Fibroblast of lung (primary cell): ENCODE measurements around the gene CES5A. TPM values are rescaled to one million over a fixed set of nuclear protein-coding genes. Genes with fewer than 3 reads are reported as not detected.
"Not testable (repeated sequence)": the region's sequence is repeated elsewhere in the genome, so short reads cannot be mapped to it uniquely, and the experiment has no call there.

Experiments used
- DNase-seq, 2 donors: peaks; one replicate each; pipeline versions ENCODE4 v3.0.0 to v3.0.0-alpha.2; 2010; ENCODE audit warnings: low read depth in 2 of 2
- H2AFZ ChIP-seq: 2 replicates; pipeline ENCODE4 v1.5.1; 2012; ENCODE audit warnings: low read length, control low read depth, inconsistent platforms
- H3K27ac ChIP-seq: 2 replicates; pipeline ENCODE4 v1.5.1; 2011; ENCODE audit warnings: low read length, control low read depth; ENCODE audit not compliant: insufficient read depth
- H3K27me3 ChIP-seq: 2 replicates; pipeline ENCODE4 v1.5.1; 2011; ENCODE audit warnings: mild to moderate bottlenecking, low read length; ENCODE audit not compliant: control insufficient read depth, insufficient read depth
- H3K36me3 ChIP-seq: 2 replicates; pipeline ENCODE4 v1.5.1; 2011; ENCODE audit warnings: low read length; ENCODE audit not compliant: control insufficient read depth, insufficient read depth
- H3K4me1 ChIP-seq: 2 replicates; pipeline ENCODE4 v1.5.1; 2011; ENCODE audit warnings: low read length; ENCODE audit not compliant: control insufficient read depth, insufficient read depth; ENCODE audit errors: extremely low read depth
- H3K4me2 ChIP-seq: 2 replicates; pipeline ENCODE4 v1.5.1; 2011; ENCODE audit warnings: low read length, control low read depth; ENCODE audit not compliant: insufficient read depth; ENCODE audit errors: extremely low read depth
- H3K4me3 ChIP-seq, 4 experiments: fragments of 200-600 bp in 1 of 4; sonication (generic) in 1 of 4; replicated peaks in 1 of 4; 2 replicates each; pipeline ENCODE4 v1.5.1; 2011 to 2016; ENCODE audit warnings: low read length in 4 of 4, low read depth in 3 of 4, mild to moderate bottlenecking in 3 of 4, control low read depth in 2 of 4, inconsistent platforms in 1 of 4, mixed read lengths in 1 of 4; ENCODE audit not compliant: insufficient read depth in 1 of 4; ENCODE audit errors: control extremely low read depth in 1 of 4
- H3K79me2 ChIP-seq: 2 replicates; pipeline ENCODE4 v1.5.1; 2012; ENCODE audit warnings: mild to moderate bottlenecking, low read length, inconsistent platforms; ENCODE audit not compliant: control insufficient read depth, insufficient read depth
- H3K9ac ChIP-seq: 2 replicates; pipeline ENCODE4 v1.5.1; 2011; ENCODE audit warnings: mild to moderate bottlenecking, low read length, control low read depth; ENCODE audit not compliant: insufficient read depth
- H3K9me3 ChIP-seq: 2 replicates; pipeline ENCODE4 v1.5.1; 2012; ENCODE audit warnings: low read depth, low read length; ENCODE audit not compliant: control insufficient read depth, insufficient read depth
- H4K20me1 ChIP-seq: 2 replicates; pipeline ENCODE4 v1.5.1; 2011; ENCODE audit warnings: low read length; ENCODE audit not compliant: control insufficient read depth, insufficient read depth; ENCODE audit errors: extremely low read depth
- CTCF ChIP-seq, 2 donors: IDR thresholded peaks in 1 of 2; conservative IDR thresholded peaks in 1 of 2; 1 replicate in 1 of 2; 2 replicates in 1 of 2; pipeline ENCODE4 v1.5.1; 2011 to 2012; ENCODE audit warnings: low read length in 2 of 2, control low read depth in 1 of 2, inconsistent platforms in 1 of 2, low read depth in 1 of 2, mild to moderate bottlenecking in 1 of 2
- EZH2 ChIP-seq: IDR thresholded peaks from 2 replicates; pipeline ENCODE4 v1.5.1; 2012; ENCODE audit warnings: low read length, control low read depth, mild to moderate bottlenecking; ENCODE audit errors: missing control alignments
- polyA plus RNA-seq, 2 donors: library from polyadenylated mRNA; depleted of rRNA in 1 of 2; stranded (reverse) in 1 of 2; unstranded in 1 of 2; fragments of >200 nt; gene quantifications; 2 replicates each; pipeline ENCODE4 v1.2.1, GENCODE V29; 2011 to 2012; ENCODE audit warnings: missing spikeins in 1 of 2
- total RNA-seq: library from RNA; depleted of rRNA; stranded (reverse); fragments of >200 nt; gene quantifications from 2 replicates; pipeline ENCODE4 v1.2.1, GENCODE V29; 2014

CES5A gene
- total and polyA plus RNA-seq, 2 donors (not counting 1 experiment from before 2014, with no cell fraction given) = not detected

GRCh38 chr16:55821210-55821609 lies 54.0 kb downstream of the CES5A start:
- DNase-seq = no peak
- Histone ChIP-seq H2AFZ (no peak overlapping the region), H4K20me1 (no peaks in the 10 kb centered on the region), H3K4me2 (no peak overlapping the region), H3K27me3 (no peaks in the 10 kb centered on the region), H3K27ac (no peak overlapping the region), H3K79me2 (no peaks in the 10 kb centered on the region), H3K9me3 (no peaks in the 10 kb centered on the region), H3K9ac (no peak overlapping the region), H3K4me3 (no peak overlapping the region), H3K36me3 (no peaks in the 10 kb centered on the region), H3K4me1 (no peaks in the 10 kb centered on the region)
- TF ChIP-seq CTCF (conservative IDR thresholded peaks at IDR 0.05 in 1 of 2, IDR thresholded peaks at IDR 0.05 in 1 of 2; ENCODE audit: low read depth in 1 of 2, low read length in 2 of 2) (no peak), EZH2 (no peak)

DNA sequence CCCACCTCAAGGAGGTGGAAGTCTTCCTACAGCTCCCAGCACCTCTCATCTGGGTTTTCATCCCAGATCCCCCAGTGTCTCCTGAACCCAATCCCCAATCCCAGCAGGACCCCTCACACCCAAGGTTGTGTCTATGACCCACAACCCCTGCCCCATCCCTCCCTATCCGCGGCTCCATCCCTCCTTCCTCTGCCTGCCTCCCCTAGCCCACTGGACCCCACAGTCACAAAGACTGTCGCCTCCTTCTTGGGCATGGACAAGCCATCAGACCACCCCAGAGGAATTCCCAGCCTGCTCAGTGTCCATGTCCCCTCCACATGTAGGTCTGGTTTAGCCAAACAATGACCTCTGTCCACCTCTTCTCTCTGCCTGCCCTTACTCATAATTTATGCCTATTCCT lies 54.6 kb downstream of the CES5A start:
- Histone ChIP-seq H3K4me1 (no peaks in the 10 kb centered on the region), H4K20me1 (no peaks in the 10 kb centered on the region), H3K36me3 (no peaks in the 10 kb centered on the region), H3K27me3 (no peaks in the 10 kb centered on the region), H3K4me3 (no peak overlapping the region), H3K27ac (no peak overlapping the region), H3K9me3 (no peaks in the 10 kb centered on the region), H2AFZ (no peak overlapping the region), H3K79me2 (no peaks in the 10 kb centered on the region), H3K9ac (no peak overlapping the region), H3K4me2 (no peak overlapping the region)
- DNase-seq = no peak
- TF ChIP-seq EZH2 = no peak
- TF ChIP-seq CTCF (conservative IDR thresholded peaks at IDR 0.05 in 1 of 2, IDR thresholded peaks at IDR 0.05 in 1 of 2; ENCODE audit: low read depth in 1 of 2, low read length in 2 of 2) = no peak

DNA sequence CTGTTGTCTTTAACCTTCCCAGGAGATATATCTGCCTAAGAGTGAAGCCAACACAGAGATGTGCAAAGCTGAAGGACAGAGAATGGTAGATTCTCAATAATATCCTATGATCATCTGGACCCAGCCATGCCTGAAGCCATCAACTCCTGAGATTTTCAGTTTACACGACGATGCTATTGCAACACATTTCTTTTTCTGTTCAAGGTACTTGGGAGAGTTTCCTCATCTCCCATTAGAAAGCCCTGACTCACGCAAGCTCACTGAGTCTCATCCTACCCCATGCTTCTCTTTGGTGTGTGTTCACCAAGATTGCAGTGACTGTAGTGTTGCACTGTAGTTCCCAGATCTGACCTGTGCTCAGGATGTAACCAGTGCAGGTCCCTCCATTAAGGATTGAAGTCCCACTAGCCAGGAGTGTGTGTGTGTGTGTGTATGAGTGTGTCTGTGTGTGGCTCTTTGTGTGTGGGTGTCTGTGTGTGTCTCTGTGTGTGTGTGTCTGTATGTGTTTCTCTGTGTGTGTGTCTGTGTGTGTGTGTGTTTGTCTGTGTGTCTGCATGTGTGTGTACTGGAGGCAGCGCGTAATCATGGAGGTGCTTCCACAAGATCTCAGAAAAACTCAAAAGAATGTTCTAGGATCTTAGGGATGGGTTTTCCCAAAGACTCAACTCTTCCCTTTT lies 57.8 kb downstream of the CES5A start:
- Histone ChIP-seq H3K4me2 (no peak overlapping the region), H4K20me1 (no peaks in the 10 kb centered on the region), H2AFZ (no peak overlapping the region), H3K4me3 (no peak overlapping the region), H3K9ac (no peak overlapping the region), H3K79me2 (no peaks in the 10 kb centered on the region), H3K27me3 (no peaks in the 10 kb centered on the region), H3K9me3 (no peaks in the 10 kb centered on the region), H3K4me1 (no peaks in the 10 kb centered on the region), H3K36me3 (no peaks in the 10 kb centered on the region), H3K27ac (no peak overlapping the region)
- DNase-seq = no peak
- TF ChIP-seq EZH2 (no peak), CTCF (conservative IDR thresholded peaks at IDR 0.05 in 1 of 2, IDR thresholded peaks at IDR 0.05 in 1 of 2; ENCODE audit: low read depth in 1 of 2, low read length in 2 of 2) (no peak)

DNA sequence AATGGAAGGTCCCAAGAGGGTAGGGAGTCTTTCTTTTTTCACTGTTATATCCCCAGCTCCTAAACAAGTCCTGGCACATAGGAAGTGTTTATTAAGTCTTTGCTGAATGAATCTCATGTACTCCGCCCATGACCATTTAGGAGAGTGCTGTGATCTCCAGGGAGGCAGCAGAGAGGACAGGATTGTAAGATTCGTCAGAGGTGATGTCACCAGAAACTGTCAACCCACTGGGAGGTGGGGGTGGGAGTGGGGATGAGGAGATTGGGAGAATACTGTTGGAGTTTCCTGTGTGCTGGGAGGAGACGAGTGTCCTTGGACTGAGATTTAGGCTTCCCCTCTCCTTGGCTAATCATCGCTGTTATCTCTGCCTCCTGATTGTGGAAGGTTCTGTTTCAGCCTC lies 59.0 kb downstream of the CES5A start:
- not testable (repeated sequence) for H3K4me3 ChIP-seq, DNase-seq, H3K36me3 ChIP-seq, H2AFZ ChIP-seq, H3K4me1 ChIP-seq, H4K20me1 ChIP-seq, H3K79me2 ChIP-seq, H3K4me2 ChIP-seq, H3K9me3 ChIP-seq, H3K27ac ChIP-seq, H3K9ac ChIP-seq, H3K27me3 ChIP-seq
